Dermis microvascular lymphatic vessel endothelial cell (primary cell): ENCODE data around the gene PTPRU. TPM values are rescaled to one million over a fixed set of nuclear protein-coding genes. Genes with fewer than 3 reads are reported as not detected.

ENCODE experiments used
- DNase-seq, 2 donors: peaks; one replicate each; pipeline versions ENCODE4 v3.0.0 to v3.0.0-alpha.2; 2010; ENCODE audit warnings: low read depth in 2 of 2
- total RNA-seq: library from RNA; depleted of rRNA; stranded (reverse); fragments of >200 nt; gene quantifications from 2 replicates; pipeline ENCODE4 v1.2.1, GENCODE V29; 2014

Gene PTPRU
- total RNA-seq, 1 donor from 2014 or later, result 3.1 TPM

GRCh38 chr1:29264773-29265389 is 28.6 kb downstream of the PTPRU start:
- no peak for DNase-seq

DNA sequence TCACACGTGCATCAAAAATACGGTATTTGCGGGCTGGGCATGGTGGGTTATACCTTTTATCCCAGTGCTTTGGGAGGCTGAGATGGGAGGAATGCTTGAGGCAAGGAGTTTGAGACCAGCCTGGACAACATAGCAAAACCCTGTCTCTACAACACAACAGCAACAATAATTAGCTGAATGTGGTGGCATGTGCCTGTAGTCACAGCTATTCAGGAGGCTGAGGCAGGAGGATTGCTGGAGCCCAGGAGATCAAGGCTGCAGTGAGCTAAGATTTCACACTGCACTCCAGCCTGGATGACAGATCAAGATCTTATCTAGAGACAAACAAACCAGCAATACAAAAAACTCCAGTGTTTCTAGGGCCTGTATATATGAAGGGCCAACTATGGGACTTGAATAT is 30.6 kb downstream of the PTPRU start:
- no peak for DNase-seq

- DNase-seq, result no peak
Observed at GRCh38 chr1:29267321-29268070, 31.2 kb downstream of the PTPRU start.

DNA sequence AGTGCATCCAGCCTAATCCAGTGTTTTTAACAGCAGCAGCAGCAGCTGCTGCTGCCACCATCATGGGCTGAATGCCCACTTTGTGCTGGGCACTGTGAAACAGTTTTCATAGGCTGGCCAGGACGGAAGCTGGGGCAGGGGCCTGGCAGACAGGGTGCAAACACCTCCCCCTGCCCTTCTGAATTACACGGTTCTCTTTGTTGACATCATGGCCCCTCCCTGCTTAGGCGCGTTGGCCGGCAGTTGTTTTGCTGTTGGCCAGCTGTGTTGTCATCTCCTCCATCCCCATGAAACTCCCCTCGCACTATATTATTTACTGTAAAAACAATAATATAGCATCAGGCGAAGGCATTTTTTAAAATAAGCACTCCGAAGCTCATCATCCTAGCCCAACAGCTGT is 33.1 kb downstream of the PTPRU start:
- no peak for DNase-seq

GRCh38 chr1:29270929-29271521 is 34.7 kb downstream of the PTPRU start:
- DNase-seq, result no peak

DNA sequence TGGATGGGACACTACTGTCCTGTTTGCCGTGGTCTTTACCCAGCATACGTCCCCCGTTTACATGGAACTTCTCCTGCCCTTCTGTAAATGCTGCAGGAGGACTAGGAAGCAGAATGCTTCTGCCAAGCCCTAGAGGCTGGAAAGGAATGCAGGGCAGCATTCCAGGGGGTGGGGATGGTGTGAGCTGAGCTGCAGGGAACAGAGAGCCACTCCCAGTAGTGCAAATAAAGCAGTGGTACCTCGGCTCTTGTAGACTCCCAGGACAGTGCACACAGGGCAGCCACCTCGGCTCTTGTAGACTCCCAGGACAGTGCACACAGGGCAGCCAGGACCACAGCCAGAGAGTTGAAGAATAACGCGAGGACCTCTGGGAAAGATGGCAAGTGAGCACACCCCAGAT is 35.4 kb downstream of the PTPRU start:
- no peak for DNase-seq

GRCh38 chr1:29272147-29272907 is 36.0 kb downstream of the PTPRU start:
- DNase-seq, result no peak

GRCh38 chr1:29275435-29275834 is 39.1 kb downstream of the PTPRU start:
- DNase-seq, result no peak

GRCh38 chr1:29278124-29278523 is 41.8 kb downstream of the PTPRU start:
- DNase-seq, result no peak

DNA sequence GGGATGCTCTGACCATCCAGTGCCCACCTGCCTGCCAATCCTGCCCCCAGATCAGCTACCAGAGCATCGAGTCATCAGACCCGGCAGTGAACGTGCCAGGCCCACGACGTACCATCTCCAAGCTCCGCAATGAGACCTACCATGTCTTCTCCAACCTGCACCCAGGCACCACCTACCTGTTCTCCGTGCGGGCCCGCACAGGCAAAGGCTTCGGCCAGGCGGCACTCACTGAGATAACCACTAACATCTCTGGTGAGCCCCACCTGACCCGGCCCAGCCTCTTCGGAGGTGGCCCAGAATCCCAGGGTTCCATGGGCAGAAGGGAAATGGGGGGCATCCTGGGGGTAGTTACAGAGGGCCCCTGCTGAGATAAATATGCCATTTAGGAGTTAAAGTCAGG is 43.1 kb downstream of the PTPRU start:
- DNase-seq, result no peak

DNA sequence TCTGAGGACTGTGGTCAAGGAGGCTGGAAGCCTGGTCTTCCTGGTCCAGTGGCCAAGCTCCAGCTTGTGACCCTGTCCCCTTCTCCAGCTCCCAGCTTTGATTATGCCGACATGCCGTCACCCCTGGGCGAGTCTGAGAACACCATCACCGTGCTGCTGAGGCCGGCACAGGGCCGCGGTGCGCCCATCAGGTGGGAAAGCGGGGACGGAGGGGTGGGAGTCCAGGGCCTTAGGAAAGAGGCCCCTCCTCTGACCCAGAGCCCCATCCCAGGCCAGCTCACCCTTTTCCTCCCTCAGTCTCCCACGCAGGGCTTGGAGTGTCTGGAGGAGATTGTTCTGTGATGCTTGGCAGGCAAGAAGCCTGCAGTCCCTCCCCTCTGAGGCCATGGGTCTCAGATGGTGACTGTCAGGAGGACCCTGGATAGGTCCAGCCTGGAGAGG is 43.6 kb downstream of the PTPRU start:
- DNase-seq, result no peak

GRCh38 chr1:29280409-29281131 is 44.2 kb downstream of the PTPRU start:
- DNase-seq, result no peak

- no peak for DNase-seq
Observed at GRCh38 chr1:29281571-29281970, 45.2 kb downstream of the PTPRU start.

GRCh38 chr1:29282135-29282923 is 46.0 kb downstream of the PTPRU start:
- no peak for DNase-seq

- DNase-seq, result peak in 1 of 2 donors; percentile 30
Observed at GRCh38 chr1:29282924-29283803, 46.8 kb downstream of the PTPRU start.

GRCh38 chr1:29283804-29284195 is 47.5 kb downstream of the PTPRU start:
- DNase-seq, result no peak

DNA sequence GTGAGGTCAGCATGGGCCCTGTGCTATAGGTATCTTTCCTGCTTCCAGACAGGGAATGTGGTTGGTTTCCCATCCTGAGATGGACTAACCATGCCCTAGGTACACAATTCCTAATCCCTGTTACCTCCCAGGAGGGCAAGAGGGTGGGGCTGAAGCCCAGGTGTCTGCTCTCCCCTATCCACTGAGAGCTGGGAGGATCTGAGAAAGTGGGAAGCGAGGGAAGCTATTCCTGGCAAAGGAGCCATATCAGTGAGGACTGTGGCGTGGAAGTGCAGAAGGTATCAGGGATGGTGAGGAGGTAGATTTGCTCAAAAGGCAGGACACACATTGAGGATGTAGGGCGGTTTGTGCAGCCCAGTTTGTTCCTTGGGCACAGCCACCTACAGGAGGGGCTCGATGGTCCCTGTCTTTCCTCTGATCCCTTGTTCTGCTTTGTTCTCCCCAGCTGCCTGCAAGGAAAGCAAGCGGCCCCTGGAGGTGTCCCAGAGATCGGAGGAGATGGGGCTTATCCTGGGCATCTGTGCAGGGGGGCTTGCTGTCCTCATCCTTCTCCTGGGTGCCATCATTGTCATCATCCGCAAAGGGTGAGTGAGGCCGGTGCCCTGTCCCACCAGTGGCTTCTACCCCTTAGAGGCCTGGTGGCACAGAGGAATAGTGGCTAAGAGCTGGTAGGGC is 48.1 kb downstream of the PTPRU start:
- no peak for DNase-seq

DNA sequence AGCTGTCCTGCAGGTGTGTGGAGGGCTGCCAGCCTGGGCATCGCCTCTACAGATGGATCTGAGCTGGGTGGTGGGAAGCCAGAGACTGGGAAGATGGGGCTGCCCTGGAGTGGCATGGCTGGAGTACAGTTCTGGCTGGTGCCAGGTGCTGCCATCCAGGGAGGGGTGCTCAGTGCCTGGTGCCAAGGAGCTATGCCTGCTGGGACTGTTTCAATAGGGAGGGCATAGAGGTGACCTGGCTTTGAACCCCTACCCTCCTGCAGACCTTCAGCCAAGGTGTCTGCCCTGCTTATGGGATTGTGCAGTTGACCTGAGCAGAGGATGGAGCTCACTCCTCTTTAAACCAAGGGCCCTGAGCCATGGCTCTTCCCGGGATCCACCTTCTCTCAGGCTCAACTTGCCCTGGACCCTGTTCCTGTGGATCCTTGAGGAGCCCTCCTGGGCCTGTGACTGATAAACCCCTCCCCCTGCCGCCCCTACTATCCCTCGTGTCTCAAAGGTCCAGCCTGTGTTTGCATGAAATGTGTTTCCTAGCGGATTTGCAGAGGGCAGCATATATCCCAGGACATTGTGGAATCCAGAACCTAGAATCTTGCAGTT is 48.7 kb downstream of the PTPRU start:
- no peak for DNase-seq

GRCh38 chr1:29285771-29286170 is 49.4 kb downstream of the PTPRU start:
- DNase-seq, result no peak
